HL-60 (cell line): ENCODE results near the gene CNTNAP2.

Source experiments
- DNase-seq, 2 experiments: peaks; one replicate each; pipeline ENCODE4 v3.0.0-alpha.2; 2010 to 2020; ENCODE audit warnings: low read depth in 1 of 2, low spot score in 1 of 2
- H3K27ac ChIP-seq: fragments of 250-450 bp; sonication (Bioruptor Pico); replicated peaks from 2 replicates; pipeline ENCODE4 v1.5.1; 2020; ENCODE audit warnings: mild to moderate bottlenecking, moderate library complexity
- H3K27me3 ChIP-seq: fragments of 250-450 bp; sonication (Bioruptor Pico); 2 replicates; pipeline ENCODE4 v1.5.1; 2021; ENCODE audit warnings: mild to moderate bottlenecking, moderate library complexity; ENCODE audit not compliant: insufficient read depth, poor library complexity, severe bottlenecking
- H3K4me3 ChIP-seq: replicated peaks from 2 replicates; pipeline ENCODE4 v1.5.1; 2011; ENCODE audit warnings: mild to moderate bottlenecking, control low read depth, low read length; ENCODE audit not compliant: insufficient read depth
- CTCF ChIP-seq: IDR thresholded peaks from one replicate; pipeline ENCODE4 v1.5.1; 2011; ENCODE audit warnings: low read length, control low read depth, inconsistent platforms; ENCODE audit not compliant: insufficient read depth
- GABPA ChIP-seq: IDR thresholded peaks from 2 replicates; pipeline ENCODE4 v1.6.1; 2012; ENCODE audit warnings: low read depth
- POLR2AphosphoS5 ChIP-seq: IDR thresholded peaks from 2 replicates; pipeline ENCODE4 v1.6.1; 2012; ENCODE audit warnings: low read depth
- REST ChIP-seq: IDR thresholded peaks from 2 replicates; pipeline ENCODE4 v1.6.1; 2012; ENCODE audit warnings: low read depth; ENCODE audit not compliant: insufficient replicate concordance
- SPI1 ChIP-seq: IDR thresholded peaks from 2 replicates; pipeline ENCODE4 v1.6.1; 2012; ENCODE audit warnings: low read depth, mild to moderate bottlenecking, borderline replicate concordance

CNTNAP2 gene

GRCh38 chr7:147249956-147250355 is 1133.4 kb downstream of the CNTNAP2 start:
- Histone ChIP-seq H3K27me3 (no peaks in the 10 kb centered on the region), H3K27ac (no peak overlapping the region), H3K4me3 (no peak overlapping the region)
- no peak for TF ChIP-seq REST
- DNase-seq: no peak

- TF ChIP-seq REST (no peak), GABPA (no peak), POLR2AphosphoS5 (no peak)
- Histone ChIP-seq H3K27ac (no peak overlapping the region), H3K27me3 (no peaks in the 10 kb centered on the region), H3K4me3 (no peak overlapping the region)
- no peak for DNase-seq
Observed at GRCh38 chr7:147251751-147252325, 1135.2 kb downstream of the CNTNAP2 start.

- Histone ChIP-seq H3K27ac (no peak overlapping the region), H3K4me3 (no peak overlapping the region), H3K27me3 (no peaks in the 10 kb centered on the region)
- TF ChIP-seq CTCF (no peak), POLR2AphosphoS5 (no peak), GABPA (no peak), REST (no peak), SPI1 (no peak)
- DNase-seq: no peak
Observed at GRCh38 chr7:147261693-147262092, 1145.1 kb downstream of the CNTNAP2 start.

GRCh38 chr7:147265528-147265927 is 1148.9 kb downstream of the CNTNAP2 start:
- TF ChIP-seq CTCF: no peak
- TF ChIP-seq POLR2AphosphoS5: no peak
- no peak for TF ChIP-seq REST
- TF ChIP-seq SPI1: no peak
- no peak for DNase-seq
- Histone ChIP-seq H3K27me3 (no peaks in the 10 kb centered on the region), H3K27ac (no peak overlapping the region), H3K4me3 (no peak overlapping the region)
